Measurements from ENCODE around the gene SLC16A6.
A peak's percentile ranks its signal among the peaks of the same experiment; 100 is the strongest.
"Not testable (repeated sequence)": the region's sequence is repeated elsewhere in the genome, so short reads cannot be mapped to it uniquely, and the experiment has no call there.

Gene SLC16A6
- 15.9 to 16.4 reads per million in 2 donors for total RNA-seq

- DNase-seq = peak; percentile 67 to 96 (median 79)
Measured at GRCh38 chr17:68290955-68291835, at the start of gene SLC16A6, which contains the start of gene ARSG. Gene SLC16A6 (minus strand): TSS chr17:68291127. CDS start chr17:68278320, 12,807 bp downstream. Gene ARSG (plus strand): TSS chr17:68291495. CDS start chr17:68307494, 15,999 bp downstream.

- no peak for DNase-seq
Measured at GRCh38 chr17:68334393-68334792, 43.5 kb upstream of the SLC16A6 start.

GRCh38 chr17:68331932-68332331 is 41.0 kb upstream of the SLC16A6 start:
- DNase-seq = not testable (repeated sequence)

GRCh38 chr17:68329331-68329730 is 38.4 kb upstream of the SLC16A6 start:
- DNase-seq = no peak

GRCh38 chr17:68328676-68329075 is 37.7 kb upstream of the SLC16A6 start:
- no peak for DNase-seq

GRCh38 chr17:68327823-68328557 is 37.1 kb upstream of the SLC16A6 start:
- peak in 1 of 5 experiments; percentile 25 for DNase-seq

- DNase-seq = no peak
Measured at GRCh38 chr17:68326681-68327080, 35.8 kb upstream of the SLC16A6 start.

- no peak for DNase-seq
Measured at GRCh38 chr17:68325961-68326360, 35.0 kb upstream of the SLC16A6 start.

- no peak for DNase-seq
Measured at GRCh38 chr17:68324654-68325336, 33.9 kb upstream of the SLC16A6 start.

- DNase-seq = no peak
Measured at GRCh38 chr17:68324114-68324513, 33.2 kb upstream of the SLC16A6 start.

GRCh38 chr17:68322630-68323029 is 31.7 kb upstream of the SLC16A6 start:
- no peak for DNase-seq

- DNase-seq = no peak
Measured at GRCh38 chr17:68321556-68321954, 30.6 kb upstream of the SLC16A6 start.

GRCh38 chr17:68320943-68321555 is 30.1 kb upstream of the SLC16A6 start:
- DNase-seq = no peak

- no peak for DNase-seq
Measured at GRCh38 chr17:68320311-68320865, 29.5 kb upstream of the SLC16A6 start.

- DNase-seq = no peak
Measured at GRCh38 chr17:68319410-68320162, 28.7 kb upstream of the SLC16A6 start.

GRCh38 chr17:68318103-68318991 is 27.4 kb upstream of the SLC16A6 start:
- no peak for DNase-seq

GRCh38 chr17:68317458-68317857 is 26.5 kb upstream of the SLC16A6 start:
- DNase-seq = no peak

GRCh38 chr17:68315930-68316329 is 25.0 kb upstream of the SLC16A6 start:
- no peak for DNase-seq

GRCh38 chr17:68314916-68315535 is 24.1 kb upstream of the SLC16A6 start:
- DNase-seq = peak in 2 of 5 experiments; percentile 28 to 65

- peak in 1 of 5 experiments; percentile 48 for DNase-seq
Measured at GRCh38 chr17:68310152-68310551, 19.2 kb upstream of the SLC16A6 start.

Data from T-helper 2 cell (primary cell).